Medulla oblongata (tissue), 1 donor: ENCODE measurements around the gene BCL2L15.

Experiments used
- DNase-seq: peaks from one replicate; pipeline ENCODE4 v3.0.0-alpha.2; 2015; ENCODE audit errors: extremely low spot score

Gene BCL2L15

GRCh38 chr1:113887402-113888175, at the start of gene BCL2L15:
BCL2L15 (minus strand) TSS chr1:113887581; CDS start chr1:113887375, 206 bp downstream.
- DNase-seq = no peak

GRCh38 chr1:113937146-113937545, 49.8 kb upstream of the BCL2L15 start:
- DNase-seq = no peak

GRCh38 chr1:113935970-113936369, 48.6 kb upstream of the BCL2L15 start:
- DNase-seq = no peak

GRCh38 chr1:113935176-113935575, 47.8 kb upstream of the BCL2L15 start:
- DNase-seq = no peak

- no peak for DNase-seq
These were observed 47.2 kb upstream of the BCL2L15 start for GRCh38 chr1:113934511-113935055.

- DNase-seq = no peak
These were observed 46.6 kb upstream of the BCL2L15 start for GRCh38 chr1:113934006-113934405.

GRCh38 chr1:113931451-113931851, 44.1 kb upstream of the BCL2L15 start:
- peak; percentile 22 for DNase-seq

- peak; percentile 37 for DNase-seq
These were observed 43.2 kb upstream of the BCL2L15 start for GRCh38 chr1:113930499-113931161.

GRCh38 chr1:113929750-113930498, 42.5 kb upstream of the BCL2L15 start:
- DNase-seq = peak; percentile 47

GRCh38 chr1:113928941-113929749, 41.8 kb upstream of the BCL2L15 start, which contains the start of gene HIPK1:
HIPK1 (plus strand) TSS chr1:113929324.
- DNase-seq = peak; percentile 96

- peak; percentile 58 for DNase-seq
These were observed 41.0 kb upstream of the BCL2L15 start for GRCh38 chr1:113928187-113928930.

- DNase-seq = no peak
These were observed 37.1 kb upstream of the BCL2L15 start for GRCh38 chr1:113924473-113924872.

GRCh38 chr1:113922957-113923356, 35.6 kb upstream of the BCL2L15 start:
- DNase-seq = no peak

GRCh38 chr1:113918243-113918642, 30.9 kb upstream of the BCL2L15 start:
- DNase-seq = no peak

- no peak for DNase-seq
These were observed 30.2 kb upstream of the BCL2L15 start for GRCh38 chr1:113917400-113918082.

GRCh38 chr1:113916974-113917373, 29.6 kb upstream of the BCL2L15 start:
- DNase-seq = no peak

GRCh38 chr1:113913887-113914664, 26.7 kb upstream of the BCL2L15 start:
- DNase-seq = no peak

GRCh38 chr1:113913312-113913668, 25.9 kb upstream of the BCL2L15 start:
- no peak for DNase-seq
